HepG2 (cell line): Measurements from ENCODE around the gene AADAT. TPM values are rescaled to one million over a fixed set of nuclear protein-coding genes. Genes with fewer than 3 reads are reported as not detected.
A peak's percentile ranks its signal among the peaks of the same experiment; 100 is the strongest.

Experiments
- CC2D1A ChIP-seq: sonication (generic); formaldehyde crosslinking; IDR thresholded peaks from 2 replicates; pipeline ENCODE4 v1.8.1; 2023; ENCODE audit warnings: mild to moderate bottlenecking, missing genetic modification reagents
- CEBPZ ChIP-seq: IDR thresholded peaks from 2 replicates; pipeline ENCODE4 v1.6.1; 2012; ENCODE audit warnings: low read length, improper control_type of control experiment
- CHD4 ChIP-seq: fragments of 200-600 bp; sonication (generic); IDR thresholded peaks from 2 replicates; pipeline ENCODE4 v1.7.0; 2017; ENCODE audit warnings: mild to moderate bottlenecking, low read length, borderline replicate concordance
- CTCF ChIP-seq: sonication (generic); formaldehyde crosslinking; IDR thresholded peaks from 2 replicates; pipeline ENCODE4 v1.5.0; 2020; ENCODE audit warnings: mild to moderate bottlenecking, missing genetic modification reagents, moderate library complexity
- FOXA1 ChIP-seq, 2 experiments: fragments of 450-650 bp in 1 of 2; sonication (generic) in 1 of 2; formaldehyde crosslinking in 1 of 2; IDR thresholded peaks; 2 replicates each; pipeline versions ENCODE4 v1.4.0 to v1.6.1; 2016 to 2020; ENCODE audit warnings: missing genetic modification reagents in 1 of 2
- HNRNPK ChIP-seq: fragments of 200-400 bp; formaldehyde crosslinking; IDR thresholded peaks from 2 replicates; pipeline ENCODE4 v1.6.1; 2018; ENCODE audit warnings: low read length, low read depth, moderate library complexity, mild to moderate bottlenecking; ENCODE audit not compliant: poor library complexity, severe bottlenecking
- MLXIP ChIP-seq: sonication (generic); formaldehyde crosslinking; IDR thresholded peaks from 2 replicates; pipeline ENCODE4 v1.9.0; 2021; ENCODE audit warnings: missing genetic modification reagents, borderline replicate concordance
- RARG ChIP-seq: sonication (generic); formaldehyde crosslinking; IDR thresholded peaks from 2 replicates; pipeline ENCODE4 v1.4.0; 2020; ENCODE audit warnings: low read depth, mild to moderate bottlenecking, missing genetic modification reagents
- RFX3 ChIP-seq: IDR thresholded peaks from 2 replicates; pipeline ENCODE4 v1.6.1; 2016; ENCODE audit warnings: missing biosample characterization, missing genetic modification reagents
- SNAPC4 ChIP-seq: sonication (generic); formaldehyde crosslinking; IDR thresholded peaks from 2 replicates; pipeline ENCODE4 v1.4.0; 2020; ENCODE audit warnings: mild to moderate bottlenecking, missing genetic modification reagents
- STAT5B ChIP-seq: sonication (generic); formaldehyde crosslinking; IDR thresholded peaks from 2 replicates; pipeline ENCODE4 v1.4.0; 2020; ENCODE audit warnings: missing genetic modification reagents
- ZMAT5 ChIP-seq: sonication (generic); formaldehyde crosslinking; IDR thresholded peaks from 2 replicates; pipeline ENCODE4 v1.5.0; 2020; ENCODE audit warnings: mild to moderate bottlenecking, low read depth, missing genetic modification reagents, borderline replicate concordance
- ZNF12 ChIP-seq: sonication (generic); formaldehyde crosslinking; IDR thresholded peaks from 2 replicates; pipeline ENCODE4 v1.5.0; 2020; ENCODE audit warnings: missing genetic modification reagents
- ZNF253 ChIP-seq: sonication (generic); formaldehyde crosslinking; IDR thresholded peaks from 2 replicates; pipeline ENCODE4 v1.8.0; 2022; ENCODE audit warnings: mild to moderate bottlenecking, missing genetic modification reagents, borderline replicate concordance
- ZNF354B ChIP-seq: sonication (generic); formaldehyde crosslinking; IDR thresholded peaks from 2 replicates; pipeline ENCODE4 v1.8.0; 2022; ENCODE audit warnings: mild to moderate bottlenecking, missing genetic modification reagents
- polyA plus RNA-seq, 8 experiments: library from polyadenylated mRNA; depleted of rRNA in 3 of 8; stranded (reverse) in 7 of 8; unstranded in 1 of 8; fragments of >200 nt; fragmentation: Illumina TruSeq in 4 of 8; extraction: Trizol in 4 of 8; gene quantifications; 2 replicates each; pipeline versions ENCODE4 v1.2.1 to v1.2.3, GENCODE V29; 2011 to 2016; ENCODE audit warnings: low read depth in 4 of 8, missing spikeins in 1 of 8, mixed read lengths in 1 of 8; ENCODE audit not compliant: insufficient read depth in 1 of 8
- total RNA-seq, 5 experiments: library from RNA; depleted of rRNA; stranded (reverse); fragments of >200 nt; fragmentation: Illumina TruSeq; extraction: Trizol; gene quantifications; 2 replicates each; pipeline ENCODE4 v1.2.3, GENCODE V29; 2016; ENCODE audit warnings: low read depth in 1 of 5

Gene AADAT
- total and polyA plus RNA-seq, 2 of the 13 experiments (the other 11 are each of a cell fraction or from before 2014, with no cell fraction given) = 6.1 to 9.1 TPM

- TF ChIP-seq SNAPC4 (CRISPR knock-in tag) (peak; percentile 62; the same call in 1 of the 2 replicates), ZMAT5 (CRISPR knock-in tag) (no peak), RFX3 (CRISPR knock-in tag) (no peak), HNRNPK (no peak), FOXA1 (IDR thresholded peaks at IDR 0.05) (no peak), FOXA1 (CRISPR knock-in tag; IDR thresholded peaks at IDR 0.05) (no peak), CEBPZ (no peak), CHD4 (no peak), STAT5B (CRISPR knock-in tag) (no peak), RARG (CRISPR knock-in tag) (no peak), ZNF354B (CRISPR knock-in tag) (no peak), MLXIP (CRISPR knock-in tag) (no peak), CTCF (CRISPR knock-in tag) (0 out of 2 replicates have a peak, but pooled peaks have one; percentile 11), ZNF12 (CRISPR knock-in tag) (no peak), ZNF253 (CRISPR knock-in tag) (peak; percentile 98), CC2D1A (CRISPR knock-in tag) (0 out of 2 replicates have a peak, but pooled peaks have one; percentile 51)
Measured at GRCh38 chr4:170027181-170027829, 62.5 kb downstream of the AADAT start (continued).
